MM.1S (cell line): ENCODE results near the gene DOCK4.

Experiments
- EZH2 ChIP-seq: fragments of 300-600 bp; sonication (generic); optimal IDR thresholded peaks from 2 replicates; pipeline ENCODE3; 2017; ENCODE audit warnings: low read depth, mild to moderate bottlenecking, antibody characterized with exemption, low read length, mixed read lengths
- TF ChIP-seq, protein P1 (sequence below): fragments of 300-600 bp; sonication (generic); IDR thresholded peaks from 2 replicates; pipeline ENCODE4 v1.5.1; 2016; ENCODE audit warnings: antibody characterized with exemption, low read length, mixed read lengths

DNA sequence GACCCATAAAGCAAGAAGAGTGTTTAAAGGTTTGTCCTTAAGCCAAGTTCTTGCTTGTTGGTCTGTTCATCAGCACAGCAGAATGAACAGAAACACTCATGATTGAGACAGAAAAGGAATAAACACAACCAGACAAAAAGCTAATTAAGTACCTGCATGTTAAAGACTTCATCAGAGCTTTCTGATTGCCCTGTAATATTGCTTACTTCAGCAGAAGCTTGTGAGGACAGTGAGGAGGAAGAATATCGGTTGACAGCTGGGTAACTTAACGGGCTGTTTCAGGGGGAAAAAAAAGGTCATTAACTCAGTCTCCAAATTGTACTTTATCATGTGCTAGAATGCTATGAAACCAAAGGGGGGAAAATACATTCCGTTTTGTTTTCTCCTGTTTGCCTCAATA is 465.3 kb downstream of the DOCK4 start:
- TF ChIP-seq, protein P1, sequence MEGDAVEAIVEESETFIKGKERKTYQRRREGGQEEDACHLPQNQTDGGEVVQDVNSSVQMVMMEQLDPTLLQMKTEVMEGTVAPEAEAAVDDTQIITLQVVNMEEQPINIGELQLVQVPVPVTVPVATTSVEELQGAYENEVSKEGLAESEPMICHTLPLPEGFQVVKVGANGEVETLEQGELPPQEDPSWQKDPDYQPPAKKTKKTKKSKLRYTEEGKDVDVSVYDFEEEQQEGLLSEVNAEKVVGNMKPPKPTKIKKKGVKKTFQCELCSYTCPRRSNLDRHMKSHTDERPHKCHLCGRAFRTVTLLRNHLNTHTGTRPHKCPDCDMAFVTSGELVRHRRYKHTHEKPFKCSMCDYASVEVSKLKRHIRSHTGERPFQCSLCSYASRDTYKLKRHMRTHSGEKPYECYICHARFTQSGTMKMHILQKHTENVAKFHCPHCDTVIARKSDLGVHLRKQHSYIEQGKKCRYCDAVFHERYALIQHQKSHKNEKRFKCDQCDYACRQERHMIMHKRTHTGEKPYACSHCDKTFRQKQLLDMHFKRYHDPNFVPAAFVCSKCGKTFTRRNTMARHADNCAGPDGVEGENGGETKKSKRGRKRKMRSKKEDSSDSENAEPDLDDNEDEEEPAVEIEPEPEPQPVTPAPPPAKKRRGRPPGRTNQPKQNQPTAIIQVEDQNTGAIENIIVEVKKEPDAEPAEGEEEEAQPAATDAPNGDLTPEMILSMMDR: no peak
- no peak for TF ChIP-seq EZH2
